Left kidney (tissue), 2 donors: Measurements from ENCODE around the gene DACH2. TPM values are rescaled to one million over a fixed set of nuclear protein-coding genes. Genes with fewer than 3 reads are reported as not detected.

ENCODE experiments used
- DNase-seq: peaks from one replicate; pipeline ENCODE4 v3.0.0-alpha.2; 2013
- polyA plus RNA-seq: library from polyadenylated mRNA; unstranded; fragments of 120-200 nt; gene quantifications from one replicate; pipeline ENCODE4 v1.2.1, GENCODE V29; 2013; ENCODE audit not compliant: insufficient read length

Gene DACH2
- polyA plus RNA-seq, 1 donor = 30.7 TPM

DNA sequence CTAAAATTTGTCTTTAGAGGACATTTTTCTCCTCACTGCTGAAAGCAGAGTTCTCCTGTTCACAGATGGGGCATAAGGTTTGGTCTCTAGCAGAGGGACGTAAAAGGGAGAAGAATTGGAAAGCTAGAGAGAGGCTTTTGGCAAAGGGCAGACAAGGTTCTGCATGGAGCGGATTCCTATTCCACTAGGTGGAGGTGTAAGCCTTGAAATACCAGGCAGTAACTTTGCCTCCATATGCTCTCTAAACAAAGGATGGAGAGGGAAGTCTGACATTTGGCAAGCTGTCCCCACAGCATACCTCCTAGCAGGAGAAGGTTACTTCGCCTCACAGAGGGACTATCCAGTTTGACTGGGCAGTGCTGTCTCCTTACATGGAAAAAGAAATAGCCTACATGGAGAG is 174.7 kb downstream of the DACH2 start:
- DNase-seq = no peak

DNA sequence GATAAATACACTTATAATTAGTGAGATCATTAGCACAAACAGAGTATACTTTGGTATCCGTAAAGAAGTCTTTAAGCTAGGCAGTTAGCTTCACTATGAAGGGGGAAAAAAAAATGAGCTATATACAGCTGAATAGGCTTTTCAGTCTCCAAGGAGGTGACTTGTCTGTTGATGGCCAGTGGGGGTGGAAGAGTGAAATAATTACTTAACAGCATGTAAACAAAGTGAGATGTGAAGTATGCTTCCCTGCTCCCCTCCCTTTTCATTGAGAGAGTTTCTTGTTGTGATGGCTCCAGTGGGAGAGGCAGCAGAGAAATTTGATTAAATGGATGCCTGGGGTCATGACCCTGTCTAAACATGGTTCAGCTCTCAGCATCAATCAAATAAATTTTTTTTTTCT is 180.9 kb downstream of the DACH2 start:
- DNase-seq = peak; percentile 10

DNA sequence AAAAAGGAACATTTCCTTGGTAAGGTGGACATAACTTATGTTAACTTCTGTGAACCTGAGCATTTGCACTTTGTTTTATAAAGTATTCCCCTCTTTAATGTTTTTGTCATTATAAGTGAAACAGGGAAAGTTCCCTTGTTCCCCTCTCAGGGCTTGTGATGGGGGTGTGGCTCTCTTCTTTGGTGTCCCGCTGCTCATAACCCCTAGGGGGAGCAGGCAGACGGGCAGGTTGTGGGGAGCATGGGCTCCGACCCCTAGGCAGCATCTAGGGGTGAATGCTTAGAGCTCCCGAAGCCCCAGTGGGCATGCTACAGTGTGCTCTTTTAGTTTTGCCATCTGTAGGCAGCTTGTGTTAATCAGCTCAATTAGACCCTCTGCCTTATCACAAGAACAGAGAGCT is 200.4 kb downstream of the DACH2 start:
- DNase-seq = no peak

DNA sequence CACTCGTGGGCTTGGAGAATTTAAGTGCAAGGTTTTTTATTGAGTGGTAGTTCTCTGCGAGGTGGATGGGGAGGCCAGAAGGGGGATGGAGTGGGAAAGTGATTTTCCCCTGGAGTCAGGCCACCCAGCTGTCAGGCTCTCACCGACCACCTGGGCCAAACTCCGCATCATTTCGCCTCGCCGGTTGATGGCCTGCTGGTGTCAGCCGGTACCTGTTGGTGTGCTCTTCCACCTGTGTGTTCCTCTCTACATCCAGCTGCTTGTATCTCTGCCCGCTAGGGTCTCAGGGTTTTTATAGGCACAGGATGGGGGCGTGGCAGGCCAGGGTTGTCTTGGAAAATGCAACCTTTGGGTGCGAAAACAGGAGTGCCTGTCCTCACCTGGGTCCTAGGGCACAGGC is 200.9 kb downstream of the DACH2 start:
- no peak for DNase-seq

DNA sequence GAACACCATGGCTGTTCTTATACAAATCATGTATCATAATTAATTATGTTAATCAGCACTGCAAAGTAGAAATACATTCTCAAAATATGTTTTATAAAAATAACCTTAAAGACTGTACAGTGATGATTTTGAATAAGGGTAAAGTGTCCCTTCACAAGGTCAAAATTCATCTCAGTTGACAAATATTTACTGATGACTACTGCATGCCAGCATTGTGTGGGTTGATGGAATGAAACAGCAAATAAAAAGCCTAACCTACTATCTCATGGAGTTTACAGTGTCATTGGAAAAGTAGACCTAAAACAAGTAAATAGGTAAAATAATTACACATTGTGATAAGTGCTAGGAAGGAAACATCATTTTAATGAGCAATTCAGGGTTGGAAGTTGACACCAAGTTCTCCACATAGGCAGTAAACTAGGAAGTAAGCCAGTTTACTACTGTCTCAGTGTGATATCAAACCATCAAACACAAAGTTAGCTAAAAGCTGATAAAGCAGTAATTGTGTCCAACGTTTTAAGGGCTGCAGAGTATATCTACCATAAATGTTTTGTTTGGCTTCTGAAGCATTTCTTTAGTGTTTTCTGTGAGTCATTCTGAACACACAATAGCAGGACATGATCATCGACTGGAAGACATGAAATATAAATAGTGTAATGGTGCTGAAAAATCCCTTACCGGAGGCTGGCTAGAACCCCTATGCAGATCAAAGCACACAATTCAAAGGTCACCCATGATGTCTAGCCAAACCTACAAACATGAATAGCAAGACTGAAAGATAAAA is 221.8 kb downstream of the DACH2 start:
- DNase-seq = no peak

DNA sequence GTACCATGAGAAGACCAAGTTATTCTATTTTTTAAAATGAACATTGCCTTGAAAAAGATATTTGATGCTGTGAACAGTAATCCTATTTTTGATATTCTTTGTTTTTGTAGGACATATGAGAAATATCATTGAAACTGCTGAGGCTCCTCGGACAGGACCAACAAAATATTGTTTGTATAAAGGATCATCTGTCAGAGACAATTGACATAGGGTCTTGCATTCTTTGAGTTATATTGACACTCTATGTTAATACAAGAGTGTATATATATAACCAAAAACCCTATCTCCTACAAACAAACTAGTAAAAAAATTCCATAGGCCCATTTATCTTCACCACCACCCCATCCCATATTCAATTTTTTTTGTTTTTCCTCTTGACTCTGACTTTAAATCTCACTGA is 222.7 kb downstream of the DACH2 start:
- no peak for DNase-seq

DNA sequence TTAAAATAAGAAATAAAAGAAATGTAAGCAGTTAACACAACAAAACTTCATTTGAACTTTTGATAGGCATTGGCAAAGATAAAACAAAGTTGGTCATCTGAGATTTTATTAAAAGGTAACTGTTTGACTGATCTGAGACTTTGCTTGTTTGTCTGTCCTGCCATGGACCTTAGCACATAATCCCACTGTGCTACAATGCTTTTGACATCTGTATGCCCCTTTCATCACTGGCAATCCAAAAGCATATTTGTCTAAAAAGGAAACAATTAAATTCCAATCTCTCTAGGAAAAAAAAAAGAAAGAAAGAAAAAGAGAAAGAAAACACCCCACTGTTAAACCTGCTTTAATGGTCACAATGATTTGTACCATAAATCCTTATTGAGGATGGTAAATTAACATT is 231.0 kb downstream of the DACH2 start:
- DNase-seq = no peak

DNA sequence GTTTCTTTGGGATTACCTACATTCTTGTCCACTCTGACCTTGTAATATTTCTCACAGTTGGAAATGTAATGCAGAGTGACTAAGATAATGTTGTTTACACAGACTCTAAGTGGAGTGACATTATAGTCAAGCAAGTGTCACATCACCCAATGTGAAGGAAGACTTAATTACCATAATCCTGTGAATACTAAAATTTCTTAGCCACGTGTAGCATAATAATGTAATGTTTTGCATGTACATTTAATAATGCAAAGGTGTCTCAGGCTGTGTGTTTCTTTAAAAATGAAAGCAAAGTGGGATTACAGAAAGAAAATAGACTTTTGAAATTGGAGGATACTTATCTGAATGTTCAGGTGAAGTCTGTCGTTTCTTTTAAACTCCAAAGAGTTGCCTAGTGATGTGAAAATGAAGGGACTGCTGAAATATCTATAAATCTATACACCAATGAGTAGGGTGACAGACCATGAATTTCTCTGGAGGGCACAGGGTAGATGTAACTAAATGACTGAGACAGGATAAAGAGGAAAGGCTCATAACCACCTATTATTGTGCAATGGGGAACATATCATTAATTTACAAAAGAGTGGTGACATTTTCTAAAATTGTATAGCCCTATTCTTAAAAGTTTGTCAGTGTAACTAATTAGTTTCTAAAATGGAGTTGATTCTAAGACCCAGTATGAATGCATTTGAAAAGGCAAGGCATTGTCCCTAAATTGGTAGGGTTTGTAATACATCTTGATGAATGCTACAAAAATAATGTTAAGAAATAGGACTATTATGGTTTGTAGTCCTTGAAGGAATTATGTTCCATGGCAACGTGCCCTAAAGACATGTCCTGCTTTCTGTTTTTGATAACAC is 235.7 kb downstream of the DACH2 start:
- DNase-seq = no peak

DNA sequence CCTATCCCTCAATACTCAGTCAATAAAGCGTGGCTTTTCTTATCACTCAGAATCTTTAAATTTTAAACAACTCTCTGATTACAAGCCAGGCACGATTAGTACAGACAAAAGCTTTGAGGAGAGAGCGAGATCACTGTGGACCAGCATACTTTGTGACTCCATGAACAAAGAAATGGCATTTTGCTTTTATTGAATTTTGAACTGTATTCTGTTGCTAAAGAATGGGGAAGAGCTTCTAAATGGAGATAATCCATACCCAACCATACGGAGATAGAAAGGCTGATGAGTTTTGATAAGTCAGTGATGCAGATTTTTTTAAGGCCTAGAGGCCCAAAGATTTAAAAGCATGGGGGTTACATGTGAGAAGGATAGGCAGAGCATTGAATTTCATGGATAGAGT is 259.1 kb downstream of the DACH2 start:
- no peak for DNase-seq

DNA sequence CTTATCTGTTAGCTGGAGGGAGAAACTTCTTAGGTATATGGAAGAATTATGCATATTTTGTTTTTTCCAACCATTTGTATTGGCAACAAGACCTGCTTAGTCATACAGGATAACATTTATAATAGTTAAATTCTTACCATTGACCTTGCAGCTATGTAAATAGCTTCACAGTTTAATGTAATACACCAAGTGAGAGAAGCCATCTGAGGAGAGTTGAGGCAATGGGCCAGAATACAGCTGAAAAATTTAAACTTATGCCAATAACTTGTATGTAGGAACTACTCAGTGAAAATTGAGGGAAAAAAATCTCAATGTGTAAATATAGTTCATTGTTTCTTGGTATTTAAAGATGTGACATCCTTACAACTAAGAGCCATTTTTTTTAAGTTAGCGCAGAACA is 273.5 kb downstream of the DACH2 start:
- DNase-seq = no peak

DNA sequence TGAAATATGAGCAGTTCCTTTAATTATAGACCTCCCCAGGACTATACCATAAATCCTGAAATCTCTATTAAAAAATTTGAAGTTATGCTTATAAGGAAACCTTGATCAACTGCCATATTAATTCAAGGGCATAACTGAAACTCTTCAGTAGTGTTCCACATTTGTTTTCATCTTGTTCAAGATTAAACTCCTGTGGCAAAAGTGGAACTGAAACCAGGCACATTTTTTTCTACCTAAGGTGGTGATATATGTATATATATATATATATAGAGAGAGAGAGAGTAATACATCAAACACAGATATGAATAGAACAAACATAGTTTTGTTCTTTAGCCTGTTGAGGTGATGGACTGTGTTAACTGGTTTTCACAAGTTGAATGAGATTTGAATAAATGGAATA is 287.9 kb downstream of the DACH2 start:
- DNase-seq = no peak

DNA sequence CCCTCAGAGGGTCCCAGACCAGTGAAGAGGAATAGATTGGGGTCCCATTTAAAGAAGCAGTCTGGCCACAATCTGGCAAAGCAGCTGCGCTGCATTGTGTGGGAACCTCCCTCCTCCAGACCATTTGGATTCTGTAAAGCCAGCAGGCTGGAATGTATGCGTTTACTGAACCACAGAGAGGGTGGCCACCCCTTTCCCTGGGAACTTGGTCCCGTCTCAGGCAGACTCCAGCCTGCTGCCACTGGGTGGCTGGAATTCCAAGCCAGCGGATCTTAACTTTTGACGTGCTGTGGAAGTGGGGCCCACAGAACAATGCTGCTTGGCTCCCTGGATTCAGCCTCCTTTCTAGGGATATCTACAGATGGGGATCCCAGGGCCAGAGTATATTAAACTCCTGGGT is 307.2 kb downstream of the DACH2 start:
- DNase-seq = peak; percentile 5

DNA sequence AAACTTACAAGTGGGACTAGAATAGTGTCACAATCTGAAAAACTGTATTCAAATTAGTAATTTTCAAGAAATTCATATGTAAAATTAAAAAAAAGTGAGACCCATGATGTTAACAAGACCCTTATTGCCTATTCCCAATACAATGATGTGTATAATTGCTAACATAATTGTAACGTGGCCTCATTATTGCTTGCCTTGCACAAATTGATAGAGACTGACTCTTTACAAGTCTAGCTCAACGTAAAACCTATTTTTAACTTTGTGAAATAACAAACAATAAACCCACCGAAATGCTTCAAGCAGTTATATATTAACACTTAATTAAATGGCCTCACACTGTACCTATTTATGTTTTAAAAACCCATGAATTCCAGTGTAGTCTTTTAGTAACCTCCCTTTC is 312.5 kb downstream of the DACH2 start:
- DNase-seq = no peak

DNA sequence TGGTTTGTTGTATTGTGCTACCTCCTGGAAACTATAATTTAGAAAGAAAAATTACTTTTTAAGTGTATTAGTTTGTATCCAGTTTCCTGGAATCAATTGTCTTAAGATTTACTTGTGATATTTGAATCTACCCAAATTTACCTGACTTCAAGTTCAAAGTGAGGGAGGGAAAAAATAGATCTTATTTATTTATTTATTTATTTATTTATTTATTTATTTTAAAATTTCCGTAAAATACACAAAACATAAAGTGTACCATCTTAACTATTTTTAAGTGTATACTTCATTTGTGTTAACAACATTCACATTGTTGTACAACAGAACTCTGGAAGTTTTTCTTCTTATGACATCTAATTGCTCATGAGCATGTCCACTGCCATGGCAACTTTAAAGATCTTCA is 356.0 kb downstream of the DACH2 start:
- DNase-seq = no peak

DNA sequence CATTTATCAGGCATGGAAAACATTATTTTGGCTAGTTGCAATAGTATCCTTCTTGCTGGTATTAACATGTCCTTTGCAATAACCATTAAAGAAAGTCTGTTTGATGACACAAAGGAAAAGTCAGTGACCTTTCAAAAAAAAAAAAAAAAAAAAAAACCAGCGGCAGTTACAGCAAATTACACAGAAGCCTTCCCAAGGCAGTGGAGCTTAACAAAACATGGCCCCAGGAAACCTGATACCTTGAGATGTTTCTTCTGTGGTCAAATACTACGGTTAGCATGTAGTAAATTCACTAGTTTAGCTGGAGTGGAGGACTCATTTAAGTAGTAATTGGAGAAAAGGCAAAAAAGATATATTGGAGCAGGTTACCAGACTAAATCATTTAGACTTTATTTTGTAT is 359.1 kb downstream of the DACH2 start:
- peak; percentile 52 for DNase-seq

DNA sequence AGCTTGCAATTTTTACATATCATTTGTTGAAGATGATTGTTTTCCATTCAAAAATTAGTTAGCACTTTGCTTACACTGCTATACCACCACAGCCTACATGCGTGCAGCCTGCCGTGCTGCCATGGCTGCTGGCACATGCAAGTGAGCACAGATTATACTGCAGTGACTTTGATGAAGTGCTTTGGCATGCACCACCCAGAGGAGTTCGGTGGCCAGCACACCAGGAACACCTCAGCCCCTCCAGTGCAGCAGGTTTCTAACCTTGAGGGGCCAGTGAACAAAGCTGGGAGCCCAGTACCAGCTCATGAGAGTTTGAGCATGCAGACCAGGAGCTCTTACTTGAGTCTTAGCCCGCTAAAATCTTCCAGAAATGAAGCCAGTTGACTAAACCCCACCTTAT is 431.5 kb downstream of the DACH2 start:
- DNase-seq = no peak

DNA sequence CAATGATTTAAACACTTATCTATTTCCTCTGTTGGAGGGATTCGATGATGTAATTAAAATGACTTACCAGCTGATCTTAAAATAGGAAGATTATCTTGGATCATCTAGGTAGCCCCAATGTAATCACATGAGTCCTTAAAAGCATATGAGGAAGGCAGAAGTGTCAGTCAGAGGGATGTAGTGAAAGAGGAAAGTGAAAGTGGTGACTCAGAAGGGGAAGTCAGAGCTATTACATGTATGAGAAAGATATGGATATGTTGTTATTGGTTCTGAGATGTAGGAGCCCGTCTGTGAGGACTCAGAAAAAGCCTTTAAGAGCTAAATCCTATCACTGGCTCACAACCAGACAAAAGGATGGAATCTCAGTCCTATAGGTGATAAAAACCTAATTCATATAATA is 456.4 kb downstream of the DACH2 start:
- no peak for DNase-seq

DNA sequence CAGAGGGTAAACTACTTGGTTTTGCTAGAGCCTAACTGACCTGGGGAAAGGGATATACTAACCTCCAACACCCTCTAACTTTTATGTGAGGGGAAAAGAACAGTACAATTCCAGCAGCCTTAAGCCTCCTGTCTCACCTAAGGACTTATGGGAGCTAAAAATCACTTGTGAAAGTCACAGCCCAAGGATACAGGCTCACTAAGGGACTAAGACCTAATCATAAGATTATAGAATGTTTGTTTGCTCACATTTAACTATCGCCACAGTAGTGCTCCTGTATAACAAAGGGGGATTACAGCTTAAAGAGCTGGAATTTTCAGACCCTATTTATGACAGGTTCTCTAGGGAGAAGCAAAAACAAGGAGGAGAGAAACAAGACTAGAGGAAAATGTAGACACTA is 548.7 kb downstream of the DACH2 start:
- no peak for DNase-seq

DNA sequence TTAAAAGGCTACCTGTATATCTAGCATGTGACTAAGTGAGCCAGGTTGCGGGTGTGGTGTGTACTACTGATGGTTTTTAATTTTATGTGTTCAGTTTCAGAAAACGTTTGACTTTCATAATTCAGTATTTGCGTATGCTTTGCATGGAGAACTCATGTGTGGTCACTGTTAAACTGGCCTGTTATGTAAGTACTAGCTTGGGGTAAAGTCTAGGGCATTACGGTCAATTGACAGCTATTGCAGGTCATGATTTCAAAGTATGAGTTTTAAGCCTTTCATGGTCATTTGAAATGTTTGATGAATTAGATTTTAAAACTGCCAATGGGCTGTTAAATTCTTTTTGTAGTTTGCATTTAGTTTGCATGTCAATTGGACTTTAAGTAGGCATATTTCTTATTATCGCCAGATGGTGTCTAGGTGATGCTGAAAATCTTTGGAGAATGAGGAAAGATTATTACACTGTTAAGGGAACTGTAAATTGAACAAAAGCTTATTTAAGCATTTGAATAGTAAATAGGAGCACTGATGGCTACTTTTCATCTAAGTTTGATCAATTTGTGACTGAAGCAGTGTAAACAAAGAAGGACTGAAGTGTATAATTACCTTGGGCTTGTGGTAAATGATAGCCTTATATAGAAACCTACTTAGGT is 563.4 kb downstream of the DACH2 start:
- no peak for DNase-seq

DNA sequence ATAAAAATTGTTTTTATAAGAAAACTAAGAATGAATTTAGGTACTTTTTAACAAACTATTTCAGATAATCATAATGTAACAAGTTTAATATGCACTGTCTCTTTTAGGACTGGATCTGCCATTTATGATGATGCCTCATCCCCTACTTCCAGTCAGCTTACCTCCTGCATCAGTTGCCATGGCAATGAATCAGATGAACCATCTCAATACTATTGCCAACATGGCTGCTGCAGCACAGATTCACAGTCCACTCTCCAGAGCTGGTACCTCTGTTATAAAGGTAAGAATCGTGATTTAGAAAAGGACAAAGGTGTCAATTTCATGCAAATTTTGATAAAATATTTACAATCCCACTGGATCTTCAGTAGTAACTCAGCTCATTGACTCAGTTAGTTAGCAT is 566.2 kb downstream of the DACH2 start:
- DNase-seq = no peak

DNA sequence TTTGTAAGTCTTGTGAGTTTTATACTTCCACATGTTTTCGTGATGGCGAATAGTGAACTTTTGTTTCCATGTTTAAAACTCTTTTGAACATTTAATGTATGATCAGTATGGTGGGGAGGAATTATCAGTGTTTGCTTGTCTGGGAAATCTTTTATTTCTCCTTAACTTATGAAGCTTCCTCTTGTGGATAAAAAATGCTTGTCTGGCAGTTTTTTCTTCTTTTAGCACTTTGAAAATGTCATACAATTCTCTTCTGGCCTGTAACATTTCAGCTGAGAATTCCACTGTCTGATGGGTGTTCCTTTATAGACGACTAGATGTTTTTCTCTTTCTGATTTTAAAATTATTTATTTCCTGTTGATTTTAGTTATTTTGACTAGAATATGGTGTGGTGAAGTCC is 576.0 kb downstream of the DACH2 start:
- no peak for DNase-seq

DNA sequence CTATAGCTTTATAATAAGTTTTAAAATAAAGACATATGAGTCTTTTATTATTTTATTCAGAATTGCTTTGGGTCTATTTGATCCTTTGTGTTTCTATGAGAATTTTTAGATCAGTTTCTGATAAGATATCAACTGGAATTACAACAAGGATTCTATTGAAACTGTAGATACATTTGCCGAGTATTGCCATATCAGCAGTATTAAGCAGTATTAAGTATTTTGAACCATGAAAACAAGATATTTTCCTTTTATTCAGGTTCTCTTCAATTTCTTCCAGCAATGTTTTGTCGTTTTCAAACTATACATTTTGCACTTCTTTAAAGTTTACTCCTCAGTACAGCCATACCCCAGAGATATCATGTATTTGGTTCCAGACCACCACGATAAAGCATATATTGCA is 598.8 kb downstream of the DACH2 start:
- DNase-seq = no peak

DNA sequence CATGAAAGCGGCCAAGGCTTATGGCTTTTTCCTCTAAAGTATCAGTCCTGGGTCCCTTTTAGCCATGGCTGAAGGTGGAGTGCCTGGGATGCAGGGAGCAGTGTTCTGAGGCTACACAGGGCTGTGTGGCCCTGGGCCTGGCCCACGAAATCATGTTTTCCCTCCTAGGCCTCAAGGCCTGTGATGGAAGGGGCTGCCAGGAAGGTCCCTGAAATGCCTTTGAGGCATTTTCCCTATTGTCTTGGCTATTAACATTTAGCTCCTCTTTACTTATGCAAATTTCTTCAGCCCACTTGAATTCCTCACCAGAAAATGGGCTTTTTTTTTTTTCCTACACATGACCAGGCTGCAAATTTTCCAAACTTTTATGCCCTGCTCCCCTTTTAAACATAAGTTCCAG is 657.0 kb downstream of the DACH2 start:
- DNase-seq = no peak
